ENCODE data around the gene SH3TC2.

SH3TC2 gene

GRCh38 chr5:149047462-149047861 is 15.4 kb downstream of the SH3TC2 start:
- no peak for DNase-seq (ENCODE audit: low read depth)
- no peak overlapping the region for H3K4me3 ChIP-seq (ENCODE audit: low read depth, low read length)
- TF ChIP-seq CTCF (IDR thresholded peaks at IDR 0.05; ENCODE audit: low read depth, low read length) (no peak), POLR2A (IDR thresholded peaks at IDR 0.05; ENCODE audit: extremely low read depth, insufficient read length) (no peak), MYC (IDR thresholded peaks at IDR 0.05; ENCODE audit: low read depth, low read length) (no peak)
- TF ChIP-seq, protein P1, sequence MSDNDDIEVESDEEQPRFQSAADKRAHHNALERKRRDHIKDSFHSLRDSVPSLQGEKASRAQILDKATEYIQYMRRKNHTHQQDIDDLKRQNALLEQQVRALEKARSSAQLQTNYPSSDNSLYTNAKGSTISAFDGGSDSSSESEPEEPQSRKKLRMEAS (IDR thresholded peaks at IDR 0.05; ENCODE audit: low read depth, low read length): no peak

DNA sequence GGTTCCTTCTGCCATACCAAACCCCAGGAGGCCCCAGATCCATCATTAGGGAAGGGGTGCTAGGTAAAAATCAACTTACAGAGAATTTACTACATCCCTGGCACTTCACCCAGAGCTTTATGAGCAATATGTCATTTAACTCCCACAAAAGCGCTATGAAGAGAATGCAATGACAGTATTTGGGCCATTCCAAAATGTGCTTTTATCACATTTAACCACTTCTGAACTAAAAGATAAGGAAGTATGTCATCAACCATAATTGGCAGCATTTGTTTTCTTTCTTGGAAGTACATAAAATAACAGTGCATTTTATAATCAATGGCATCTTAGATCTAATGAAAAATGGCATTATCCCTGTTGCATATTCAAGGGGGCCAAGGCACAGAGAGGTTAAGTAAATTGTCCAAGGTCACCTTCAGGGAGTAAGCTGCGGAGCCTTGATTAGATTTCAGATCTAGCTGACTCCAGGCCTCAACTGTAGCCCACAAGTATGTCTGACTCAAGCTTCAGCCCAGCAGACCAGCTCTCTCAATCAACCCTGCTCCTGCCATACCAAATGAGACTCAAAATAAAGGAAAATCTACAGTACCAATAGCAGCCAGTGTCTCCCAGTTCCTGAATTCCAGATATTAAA is 16.5 kb downstream of the SH3TC2 start:
- no peak overlapping the region for H3K4me3 ChIP-seq (ENCODE audit: low read depth, low read length)
- no peak for DNase-seq (ENCODE audit: low read depth)
- TF ChIP-seq POLR2A (IDR thresholded peaks at IDR 0.05; ENCODE audit: extremely low read depth, insufficient read length): no peak
- TF ChIP-seq MYC (IDR thresholded peaks at IDR 0.05; ENCODE audit: low read depth, low read length): no peak
- TF ChIP-seq CTCF (IDR thresholded peaks at IDR 0.05; ENCODE audit: low read depth, low read length): no peak
- TF ChIP-seq, protein P1 (IDR thresholded peaks at IDR 0.05; ENCODE audit: low read depth, low read length): no peak

DNA sequence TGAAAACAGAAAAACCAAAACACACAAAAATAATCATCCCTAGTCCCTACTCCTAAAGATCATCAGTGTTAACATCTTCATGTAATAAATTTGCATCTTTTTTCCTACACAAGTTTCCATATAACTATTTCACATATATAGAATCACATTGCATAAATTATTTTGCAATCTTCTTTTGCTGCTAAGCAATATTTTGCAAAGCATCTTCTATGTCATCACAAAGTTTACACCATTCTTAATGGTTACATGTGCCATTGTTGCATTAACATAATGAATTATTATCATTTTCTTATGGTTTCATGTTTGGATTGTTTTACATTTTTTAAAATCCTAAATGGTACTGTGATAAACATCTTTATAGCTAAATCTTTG is 17.8 kb downstream of the SH3TC2 start:
- DNase-seq (ENCODE audit: low read depth): no peak
- no peak overlapping the region for H3K4me3 ChIP-seq (ENCODE audit: low read depth, low read length)
- TF ChIP-seq POLR2A (IDR thresholded peaks at IDR 0.05; ENCODE audit: extremely low read depth, insufficient read length): no peak
- TF ChIP-seq, protein P1 (IDR thresholded peaks at IDR 0.05; ENCODE audit: low read depth, low read length): no peak
- no peak for TF ChIP-seq CTCF (IDR thresholded peaks at IDR 0.05; ENCODE audit: low read depth, low read length)

- TF ChIP-seq POLR2A (IDR thresholded peaks at IDR 0.05; ENCODE audit: extremely low read depth, insufficient read length) (no peak), CTCF (IDR thresholded peaks at IDR 0.05; ENCODE audit: low read depth, low read length) (no peak), MYC (IDR thresholded peaks at IDR 0.05; ENCODE audit: low read depth, low read length) (no peak)
- TF ChIP-seq, protein P1 (IDR thresholded peaks at IDR 0.05; ENCODE audit: low read depth, low read length): no peak
- DNase-seq (ENCODE audit: low read depth): no peak
- no peak overlapping the region for H3K4me3 ChIP-seq (ENCODE audit: low read depth, low read length)
Observed at GRCh38 chr5:149044453-149045088, 18.3 kb downstream of the SH3TC2 start.

GRCh38 chr5:149043641-149044040 is 19.2 kb downstream of the SH3TC2 start:
- no peak overlapping the region for H3K4me3 ChIP-seq (ENCODE audit: low read depth, low read length)
- no peak for DNase-seq (ENCODE audit: low read depth)
- TF ChIP-seq POLR2A (IDR thresholded peaks at IDR 0.05; ENCODE audit: extremely low read depth, insufficient read length) (no peak), MYC (IDR thresholded peaks at IDR 0.05; ENCODE audit: low read depth, low read length) (no peak), CTCF (IDR thresholded peaks at IDR 0.05; ENCODE audit: low read depth, low read length) (no peak)
- TF ChIP-seq, protein P1 (IDR thresholded peaks at IDR 0.05; ENCODE audit: low read depth, low read length): no peak
